GM12878 (cell line): ENCODE measurements around the gene CCER1. TPM values are rescaled to one million over a fixed set of nuclear protein-coding genes. Genes with fewer than 3 reads are reported as not detected.

Experiments
- ATAC-seq: fragments of 200-7000 bp; cut with Tn5 transposase; 3 replicates; pipeline ENCODE4 v1.9.1; 2020; ENCODE audit warnings: mild to moderate bottlenecking, moderate library complexity
- BruUV-seq: library from RNA; stranded (reverse); fragments of 400-500 nt; replicated peaks from 2 replicates; lab custom pipeline; 2021; lab: Mats Ljungman, UMichigan
- CTCF ChIA-PET: fragments of 300-600 bp; sonication (Branson Sonifier 250); formaldehyde crosslinking; extraction: SDS; loops from one replicate; lab custom pipeline; 2021; ENCODE audit warnings: inconsistent platforms; lab: Yijun Ruan, JAX
- POLR2A ChIA-PET: fragments of 350-600 bp; formaldehyde crosslinking; extraction: SDS; loops from one replicate; lab custom pipeline; 2021; ENCODE audit warnings: inconsistent platforms; lab: Charles Lee
- RAD21 ChIA-PET: fragments of 300-600 bp; sonication (Branson Sonifier 250); formaldehyde crosslinking; loops from one replicate; lab custom pipeline; 2023; ENCODE audit warnings: antibody characterized with exemption; ENCODE audit not compliant: unreplicated experiment; lab: Charles Lee
- SMC1A ChIA-PET: fragments of 300-600 bp; sonication (Branson Sonifier 250); formaldehyde crosslinking; loops from one replicate; lab custom pipeline; 2023; ENCODE audit not compliant: unreplicated experiment, uncharacterized antibody; lab: Charles Lee
- DNase-seq: peaks from one replicate; pipeline ENCODE4 v3.0.0-alpha.2; 2011; ENCODE audit warnings: low read depth, low spot score
- FAIRE-seq: peaks from 3 replicates; lab custom pipeline; 2011; peaks lifted over from hg19 to GRCh38; lab: Jason Lieb, UNC
- H2AFZ ChIP-seq: 2 replicates; pipeline ENCODE4 v1.6.0; 2011; ENCODE audit warnings: low read depth, low read length, control low read depth; ENCODE audit not compliant: control insufficient read depth
- H3K27ac ChIP-seq: 2 replicates; pipeline ENCODE4 v1.5.1; 2011; ENCODE audit warnings: control low read depth; ENCODE audit not compliant: control insufficient read depth, insufficient read depth
- H3K27me3 ChIP-seq, 2 experiments: replicated peaks in 1 of 2; 2 replicates each; pipeline versions ENCODE4 v1.6.0 to v1.6.1; 2011; ENCODE audit warnings: low read length in 1 of 2; ENCODE audit not compliant: control insufficient read depth in 2 of 2, insufficient read depth in 2 of 2
- H3K36me3 ChIP-seq, 2 experiments: 2 replicates each; pipeline ENCODE4 v1.5.1; 2011; ENCODE audit warnings: low read length in 1 of 2; ENCODE audit not compliant: control insufficient read depth in 2 of 2, insufficient read depth in 2 of 2
- H3K4me1 ChIP-seq: 2 replicates; pipeline ENCODE4 v1.6.1; 2011; ENCODE audit warnings: mild to moderate bottlenecking, low read length, moderate library complexity, mixed read lengths; ENCODE audit not compliant: control insufficient read depth, insufficient read depth
- H3K4me2 ChIP-seq: 2 replicates; pipeline ENCODE4 v1.6.0; 2011; ENCODE audit warnings: control low read depth; ENCODE audit not compliant: control insufficient read depth, insufficient read depth
- H3K4me3 ChIP-seq: fragments of 200-600 bp; sonication (generic); 2 replicates; pipeline ENCODE4 v1.5.1; 2016
- H3K79me2 ChIP-seq: 2 replicates; pipeline ENCODE4 v1.6.0; 2011; ENCODE audit warnings: low read length; ENCODE audit not compliant: control insufficient read depth, insufficient read depth
- H3K9ac ChIP-seq: 2 replicates; pipeline ENCODE4 v1.8.0; 2011; ENCODE audit warnings: low read length, control low read depth, mixed read lengths; ENCODE audit not compliant: control insufficient read depth, insufficient read depth
- H3K9me3 ChIP-seq: replicated peaks from 3 replicates; pipeline ENCODE4 v1.5.1; 2011; ENCODE audit warnings: mild to moderate bottlenecking, low read length; ENCODE audit not compliant: control insufficient read depth, insufficient read depth
- H4K20me1 ChIP-seq: 2 replicates; pipeline ENCODE4 v1.6.0; 2011; ENCODE audit not compliant: control insufficient read depth, insufficient read depth
- CBFB ChIP-seq: IDR thresholded peaks from 2 replicates; pipeline ENCODE4 v1.6.1; 2016; ENCODE audit warnings: antibody characterized with exemption, low read depth
- CHD2 ChIP-seq: IDR thresholded peaks from 2 replicates; pipeline ENCODE4 v1.6.1; 2011; ENCODE audit warnings: low read depth, low read length, improper control_type of control experiment, borderline replicate concordance
- CHD4 ChIP-seq: fragments of 200-600 bp; sonication (generic); IDR thresholded peaks from 2 replicates; pipeline ENCODE4 v1.6.1; 2016; ENCODE audit warnings: mild to moderate bottlenecking
- JUND ChIP-seq: IDR thresholded peaks from 2 replicates; pipeline ENCODE4 v1.6.1; 2012; ENCODE audit warnings: low read depth, mild to moderate bottlenecking, low read length, improper control_type of control experiment, moderate library complexity
- MTA3 ChIP-seq: IDR thresholded peaks from 2 replicates; pipeline ENCODE4 v1.6.1; 2012; ENCODE audit warnings: low read length, inconsistent platforms, borderline replicate concordance
- PML ChIP-seq: IDR thresholded peaks from 2 replicates; pipeline ENCODE4 v1.6.1; 2012; ENCODE audit warnings: low read length, inconsistent platforms
- TAF1 ChIP-seq: IDR thresholded peaks from 2 replicates; pipeline ENCODE4 v1.6.1; 2011; ENCODE audit warnings: mild to moderate bottlenecking, low read depth, low read length, borderline replicate concordance
- TCF3 ChIP-seq: IDR thresholded peaks from 2 replicates; pipeline ENCODE4 v1.6.1; 2012; ENCODE audit warnings: low read depth, mild to moderate bottlenecking, low read length, borderline replicate concordance; ENCODE audit not compliant: insufficient read depth
- ZBED1 ChIP-seq: IDR thresholded peaks from 2 replicates; pipeline ENCODE4 v1.6.1; 2016; ENCODE audit warnings: borderline replicate concordance
- in situ Hi-C: fragments of 300-500 bp; cut with MboI; formaldehyde crosslinking; loops from 9 replicates; pipeline ENCODE4 v1.14.3; 2018; ENCODE audit warnings: mixed read lengths
- intact Hi-C: fragments of 100-400 bp; cut with micrococcal nuclease; formaldehyde crosslinking; loops from one replicate; pipeline ENCODE4 v1.14.2; 2022; ENCODE audit not compliant: unreplicated experiment
- polyA plus RNA-seq, 11 experiments: library from polyadenylated mRNA; depleted of rRNA in 4 of 11; unstranded in 6 of 11; stranded (reverse) in 5 of 11; fragments of >200 nt; fragmentation: Nextera tagmentation in 4 of 11; fragmentation: Illumina TruSeq in 1 of 11; extraction: Ambion mirVana in 4 of 11; extraction: Trizol in 1 of 11; gene quantifications; 1 replicate in 1 of 11; 2 replicates in 10 of 11; pipeline versions ENCODE4 v1.2.1 to v1.2.3, GENCODE V29; 2011 to 2016; ENCODE audit warnings: inconsistent platforms in 2 of 11, missing spikeins in 2 of 11, low read depth in 1 of 11
- total RNA-seq, 4 experiments: library from RNA; depleted of rRNA in 3 of 4; stranded (reverse); fragments of >200 nt in 3 of 4; fragmentation: Illumina TruSeq in 1 of 4; extraction: Trizol in 1 of 4; gene quantifications; 2 replicates each; pipeline versions ENCODE4 v1.2.1 to v1.2.3, GENCODE V29; 2013 to 2021
- TF ChIP-seq, protein P1 (sequence below): fragments of 450-650 bp; IDR thresholded peaks from 2 replicates; pipeline ENCODE4 v1.6.1; 2014; ENCODE audit warnings: mild to moderate bottlenecking
- TF ChIP-seq, protein P2 (sequence below): IDR thresholded peaks from 2 replicates; pipeline ENCODE4 v1.6.1; 2011; ENCODE audit warnings: borderline replicate concordance, low read depth, mild to moderate bottlenecking, moderate library complexity, mixed read lengths, low read length; ENCODE audit not compliant: insufficient read depth; ENCODE audit errors: extremely low read length

Gene CCER1
- total and polyA plus RNA-seq, 10 of the 15 experiments (the other 5 are each of a cell fraction or from before 2014, with no cell fraction given), result 0.01 TPM; not detected in 9

DNA sequence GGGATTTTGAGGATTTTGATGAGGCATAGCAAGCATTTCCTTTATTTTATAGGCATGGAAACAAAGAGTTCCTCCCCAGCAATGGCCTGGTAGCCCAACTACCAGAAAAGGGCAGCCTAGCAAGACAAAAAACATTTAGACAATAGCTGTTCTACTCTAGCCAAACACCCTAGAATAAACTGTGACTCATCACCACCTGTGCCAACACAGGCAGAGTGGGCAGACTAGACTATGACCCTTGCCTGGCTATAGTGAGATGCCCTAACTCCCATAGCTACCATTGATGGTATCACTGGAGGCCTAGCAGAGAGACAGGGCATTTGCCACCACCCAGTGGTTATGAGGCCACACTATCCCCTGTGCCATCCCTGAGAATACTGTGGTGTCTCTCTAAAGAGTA is 15.5 kb upstream of the CCER1 start:
- Histone ChIP-seq H3K9ac (no peak overlapping the region), H3K27ac (no peak overlapping the region), H3K4me2 (no peak overlapping the region), H3K79me2 (no peaks in the 10 kb centered on the region), H4K20me1 (no peaks in the 10 kb centered on the region), H3K27me3 (no peaks in the 10 kb centered on the region), H3K9me3 (no peaks in the 10 kb centered on the region), H3K4me1 (no peaks in the 10 kb centered on the region), H3K4me3 (no peak overlapping the region), H3K36me3 (no peaks in the 10 kb centered on the region), H2AFZ (no peak overlapping the region)
- ATAC-seq (no peak), FAIRE-seq (no peak), DNase-seq (no peak)
- intact Hi-C loops, result no loop called here
- ChIA-PET SMC1A (interaction anchor here (1.3 to 1.5 kb wide), 2 partner anchors 9 to 19 kb away, joined by 3 read pairs; no protein-coding TSS in a partner anchor), POLR2A (no interaction called here), RAD21 (no interaction called here), CTCF (interaction anchor here (0.9 to 2.8 kb wide), 4 partner anchors 8 to 359 kb away, joined by 3 to 8 read pairs (median 5); no protein-coding TSS in a partner anchor)
- in situ Hi-C loops, result no loop called here
- BruUV-seq, result no TSS peak
- TF ChIP-seq TCF3, result no peak
- TF ChIP-seq CHD2, result no peak
- TF ChIP-seq, protein P1, sequence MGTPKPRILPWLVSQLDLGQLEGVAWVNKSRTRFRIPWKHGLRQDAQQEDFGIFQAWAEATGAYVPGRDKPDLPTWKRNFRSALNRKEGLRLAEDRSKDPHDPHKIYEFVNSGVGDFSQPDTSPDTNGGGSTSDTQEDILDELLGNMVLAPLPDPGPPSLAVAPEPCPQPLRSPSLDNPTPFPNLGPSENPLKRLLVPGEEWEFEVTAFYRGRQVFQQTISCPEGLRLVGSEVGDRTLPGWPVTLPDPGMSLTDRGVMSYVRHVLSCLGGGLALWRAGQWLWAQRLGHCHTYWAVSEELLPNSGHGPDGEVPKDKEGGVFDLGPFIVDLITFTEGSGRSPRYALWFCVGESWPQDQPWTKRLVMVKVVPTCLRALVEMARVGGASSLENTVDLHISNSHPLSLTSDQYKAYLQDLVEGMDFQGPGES, result no peak
- TF ChIP-seq, protein P2, sequence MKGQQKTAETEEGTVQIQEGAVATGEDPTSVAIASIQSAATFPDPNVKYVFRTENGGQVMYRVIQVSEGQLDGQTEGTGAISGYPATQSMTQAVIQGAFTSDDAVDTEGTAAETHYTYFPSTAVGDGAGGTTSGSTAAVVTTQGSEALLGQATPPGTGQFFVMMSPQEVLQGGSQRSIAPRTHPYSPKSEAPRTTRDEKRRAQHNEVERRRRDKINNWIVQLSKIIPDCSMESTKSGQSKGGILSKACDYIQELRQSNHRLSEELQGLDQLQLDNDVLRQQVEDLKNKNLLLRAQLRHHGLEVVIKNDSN, result no peak
- TF ChIP-seq CHD4, result no peak
- TF ChIP-seq ZBED1, result no peak
- TF ChIP-seq JUND, result no peak
- TF ChIP-seq CBFB, result no peak
- no peak for TF ChIP-seq TAF1
- no peak for TF ChIP-seq MTA3
- TF ChIP-seq PML, result no peak
